PC-3 (cell line): ENCODE measurements around the gene MACROD2. TPM values are rescaled to one million over a fixed set of nuclear protein-coding genes. Genes with fewer than 3 reads are reported as not detected.

Experiments used
- ATAC-seq: fragments of 200-7000 bp; cut with Tn5 transposase; 2 replicates; pipeline ENCODE4 v1.9.1; 2020; ENCODE audit warnings: mild to moderate bottlenecking, moderate library complexity
- BruUV-seq: library from RNA; stranded (reverse); fragments of 400-500 nt; replicated peaks from 2 replicates; lab custom pipeline; 2021; lab: Mats Ljungman, UMichigan
- CTCF ChIA-PET: fragments of 300-600 bp; sonication (Branson Sonifier 250); formaldehyde crosslinking; loops from one replicate; lab custom pipeline; 2022; ENCODE audit warnings: antibody characterized with exemption; lab: Charles Lee
- POLR2A ChIA-PET: fragments of 300-600 bp; sonication (Branson Sonifier 250); formaldehyde crosslinking; loops from one replicate; lab custom pipeline; 2022; ENCODE audit warnings: antibody characterized with exemption; ENCODE audit not compliant: unreplicated experiment; lab: Charles Lee
- DNase-seq: peaks from one replicate; pipeline ENCODE4 v3.0.0-alpha.2; 2015
- H2AFZ ChIP-seq: fragments of 300-600 bp; sonication (generic); 2 replicates; pipeline ENCODE4 v1.6.0; 2016; ENCODE audit warnings: antibody characterized with exemption, low read length
- H3F3A ChIP-seq: fragments of 300-600 bp; sonication (generic); one replicate; pipeline ENCODE4 v1.6.0; 2017; ENCODE audit warnings: antibody characterized with exemption, low read length, control low read depth, mild to moderate bottlenecking; ENCODE audit not compliant: unreplicated experiment
- H3K27ac ChIP-seq: fragments of 300-600 bp; sonication (generic); 2 replicates; pipeline ENCODE4 v1.5.1; 2016; ENCODE audit warnings: mild to moderate bottlenecking, low read length
- H3K27me3 ChIP-seq: fragments of 300-600 bp; sonication (generic); 2 replicates; pipeline ENCODE4 v1.6.1; 2016; ENCODE audit warnings: low read length, mixed read lengths
- H3K36me3 ChIP-seq: fragments of 300-600 bp; sonication (generic); 2 replicates; pipeline ENCODE4 v1.6.1; 2016; ENCODE audit warnings: low read depth, mixed run types, low read length, mixed read lengths
- H3K4me1 ChIP-seq: fragments of 300-600 bp; sonication (generic); 2 replicates; pipeline ENCODE4 v1.5.1; 2016; ENCODE audit warnings: low read length; ENCODE audit not compliant: insufficient read depth
- H3K4me2 ChIP-seq: fragments of 300-600 bp; sonication (generic); 2 replicates; pipeline ENCODE4 v1.6.0; 2016; ENCODE audit warnings: low read length
- H3K4me3 ChIP-seq: fragments of 300-600 bp; sonication (generic); 2 replicates; pipeline ENCODE4 v1.5.1; 2016; ENCODE audit warnings: mild to moderate bottlenecking, low read length, mixed read lengths
- H3K79me2 ChIP-seq: fragments of 300-600 bp; sonication (generic); 2 replicates; pipeline ENCODE4 v1.6.1; 2017; ENCODE audit warnings: low read length, mixed read lengths
- H3K9ac ChIP-seq: fragments of 300-600 bp; sonication (generic); 2 replicates; pipeline ENCODE4 v1.6.0; 2016; ENCODE audit warnings: mild to moderate bottlenecking, low read length
- H3K9me2 ChIP-seq: fragments of 300-600 bp; sonication (generic); replicated peaks from 2 replicates; pipeline ENCODE4 v1.6.1; 2016; ENCODE audit warnings: mixed run types, low read length, mixed read lengths
- H3K9me3 ChIP-seq: fragments of 300-600 bp; sonication (generic); 2 replicates; pipeline ENCODE4 v1.6.1; 2016; ENCODE audit warnings: low read length, mixed read lengths
- H4K20me1 ChIP-seq: fragments of 300-600 bp; sonication (generic); 2 replicates; pipeline ENCODE4 v1.6.1; 2016; ENCODE audit warnings: low read length, mixed read lengths
- EZH2 ChIP-seq: fragments of 300-600 bp; sonication (generic); IDR thresholded peaks from one replicate; pipeline ENCODE4 v1.6.1; 2017; ENCODE audit warnings: antibody characterized with exemption, mild to moderate bottlenecking, low read length; ENCODE audit not compliant: unreplicated experiment
- EZH2phosphoT487 ChIP-seq: fragments of 300-600 bp; sonication (generic); IDR thresholded peaks from 2 replicates; pipeline ENCODE4 v1.6.1; 2018; ENCODE audit warnings: mild to moderate bottlenecking, antibody characterized with exemption, low read length, borderline replicate concordance
- intact Hi-C: fragments of 100-400 bp; cut with micrococcal nuclease; formaldehyde crosslinking; loops from 2 replicates; pipeline ENCODE4 v1.9.0; 2023
- total RNA-seq: library from RNA; depleted of rRNA; stranded (reverse); fragments of >200 nt; gene quantifications from 2 replicates; pipeline ENCODE4 v1.2.3, GENCODE V29; 2014
- TF ChIP-seq, protein P1 (sequence below): fragments of 300-600 bp; sonication (generic); conservative IDR thresholded peaks from 2 replicates; pipeline ENCODE4 v1.5.1; 2017; ENCODE audit warnings: antibody characterized with exemption, low read depth, mild to moderate bottlenecking, low read length

Gene MACROD2
- total RNA-seq, 1 experiment from 2014 or later: 3.1 TPM

DNA sequence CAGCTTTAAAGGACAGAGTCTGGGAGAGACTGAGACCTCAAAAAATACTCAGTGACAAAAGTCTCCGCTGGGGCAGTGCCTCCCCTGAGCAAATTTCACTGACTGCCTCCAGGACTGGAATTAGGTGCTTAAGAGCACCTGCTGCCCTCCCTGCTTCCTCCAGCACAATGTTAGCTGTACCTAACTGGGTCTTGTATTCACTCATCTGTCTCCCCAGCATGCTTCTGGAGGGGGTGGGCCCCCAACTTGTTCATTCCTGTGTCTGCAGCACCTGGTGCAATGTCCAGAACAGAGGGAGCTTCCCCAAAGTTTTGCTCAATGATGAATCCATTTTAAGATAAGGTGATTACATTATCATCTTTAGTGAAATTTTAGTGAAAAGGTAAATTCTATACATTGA, 1927.2 kb downstream of the MACROD2 start:
- intact Hi-C loops: no loop called here
- no peak overlapping the region for H3K9ac ChIP-seq
- no peak overlapping the region for H3K4me3 ChIP-seq
- H3K4me1 ChIP-seq: peaks cover 2% of the 10 kb centered on the region
- H3K9me3 ChIP-seq: no peaks in the 10 kb centered on the region
- no peaks in the 10 kb centered on the region for H3K79me2 ChIP-seq
- CTCF ChIA-PET: no interaction called here
- H3K4me2 ChIP-seq: no peak overlapping the region
- ATAC-seq: no peak
- no peaks in the 10 kb centered on the region for H3K27me3 ChIP-seq
- no peak overlapping the region for H3K27ac ChIP-seq
- no peak for TF ChIP-seq EZH2
- TF ChIP-seq, protein P1, sequence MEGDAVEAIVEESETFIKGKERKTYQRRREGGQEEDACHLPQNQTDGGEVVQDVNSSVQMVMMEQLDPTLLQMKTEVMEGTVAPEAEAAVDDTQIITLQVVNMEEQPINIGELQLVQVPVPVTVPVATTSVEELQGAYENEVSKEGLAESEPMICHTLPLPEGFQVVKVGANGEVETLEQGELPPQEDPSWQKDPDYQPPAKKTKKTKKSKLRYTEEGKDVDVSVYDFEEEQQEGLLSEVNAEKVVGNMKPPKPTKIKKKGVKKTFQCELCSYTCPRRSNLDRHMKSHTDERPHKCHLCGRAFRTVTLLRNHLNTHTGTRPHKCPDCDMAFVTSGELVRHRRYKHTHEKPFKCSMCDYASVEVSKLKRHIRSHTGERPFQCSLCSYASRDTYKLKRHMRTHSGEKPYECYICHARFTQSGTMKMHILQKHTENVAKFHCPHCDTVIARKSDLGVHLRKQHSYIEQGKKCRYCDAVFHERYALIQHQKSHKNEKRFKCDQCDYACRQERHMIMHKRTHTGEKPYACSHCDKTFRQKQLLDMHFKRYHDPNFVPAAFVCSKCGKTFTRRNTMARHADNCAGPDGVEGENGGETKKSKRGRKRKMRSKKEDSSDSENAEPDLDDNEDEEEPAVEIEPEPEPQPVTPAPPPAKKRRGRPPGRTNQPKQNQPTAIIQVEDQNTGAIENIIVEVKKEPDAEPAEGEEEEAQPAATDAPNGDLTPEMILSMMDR: no peak
- no peak for TF ChIP-seq EZH2phosphoT487
- H3K9me2 ChIP-seq: no peaks in the 10 kb centered on the region
- BruUV-seq: no TSS peak
- POLR2A ChIA-PET: interaction anchor here (0.6 kb wide), 1 partner anchor 657 kb away, joined by 4 read pairs; no protein-coding TSS in a partner anchor
- DNase-seq: no peak
- H2AFZ ChIP-seq: no peak overlapping the region
- no peaks in the 10 kb centered on the region for H3F3A ChIP-seq
- no peaks in the 10 kb centered on the region for H3K36me3 ChIP-seq
- H4K20me1 ChIP-seq: no peaks in the 10 kb centered on the region

DNA sequence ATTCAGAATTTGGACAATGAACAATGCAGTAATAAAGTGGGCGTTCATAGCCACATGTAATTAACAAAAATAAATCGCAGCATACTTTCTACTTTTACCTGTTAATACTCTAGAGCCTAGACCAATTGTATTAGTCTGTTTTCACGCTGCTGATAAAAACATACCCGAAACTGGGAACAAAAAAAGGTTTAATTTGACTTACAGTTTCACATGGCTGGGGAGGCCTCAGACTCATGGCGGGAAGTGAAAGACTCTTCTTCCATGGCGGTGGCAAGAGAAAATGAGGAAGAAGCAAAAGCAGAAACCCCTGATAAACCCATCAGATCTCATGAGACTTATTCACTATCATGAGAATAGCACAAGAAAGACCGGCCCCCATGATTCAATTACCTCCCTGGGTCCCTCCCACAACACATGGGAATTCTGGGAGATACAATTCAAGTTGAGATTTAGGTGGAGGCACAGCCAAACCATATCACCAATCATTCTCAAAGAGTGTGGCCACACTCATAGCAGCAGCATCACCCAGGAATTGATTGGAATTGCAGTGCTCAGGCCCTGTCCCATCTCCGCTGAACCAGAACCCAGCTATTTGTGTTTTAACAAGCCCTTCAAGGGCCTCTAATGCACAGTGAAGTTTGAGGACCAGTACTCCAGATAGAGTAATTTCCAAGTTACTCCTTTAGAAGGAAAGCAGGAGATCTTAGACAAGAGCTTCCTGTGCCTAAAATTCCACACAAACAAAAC, 1927.9 kb downstream of the MACROD2 start:
- Histone ChIP-seq H3K27me3 (no peaks in the 10 kb centered on the region), H3K9me2 (no peaks in the 10 kb centered on the region)
- intact Hi-C loops: no loop called here

DNA sequence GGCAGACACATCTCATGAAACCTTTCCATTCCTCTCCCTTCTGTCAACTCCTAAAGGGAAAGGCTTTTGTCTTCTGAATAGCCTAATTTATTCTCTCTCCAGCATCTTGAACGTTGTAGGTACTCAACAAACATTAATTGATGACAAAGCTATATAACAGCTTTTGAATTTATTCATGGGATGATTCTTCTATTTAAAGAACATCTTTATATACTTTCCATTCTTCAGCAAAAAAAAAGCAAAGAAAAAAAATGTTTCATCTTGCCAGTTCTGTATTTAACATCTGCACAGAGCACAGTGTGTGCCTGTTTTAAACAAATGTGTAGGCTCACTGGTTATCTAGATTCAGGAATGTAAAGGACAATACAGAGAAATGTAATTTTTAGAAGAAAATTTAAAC, 1929.2 kb downstream of the MACROD2 start:
- Histone ChIP-seq H3K4me1 (no peaks in the 10 kb centered on the region), H3K36me3 (no peaks in the 10 kb centered on the region), H3K9me3 (no peaks in the 10 kb centered on the region), H3K9me2 (no peaks in the 10 kb centered on the region), H2AFZ (no peak overlapping the region), H3K9ac (no peak overlapping the region), H3K79me2 (no peaks in the 10 kb centered on the region), H3F3A (no peaks in the 10 kb centered on the region), H4K20me1 (no peaks in the 10 kb centered on the region), H3K27ac (no peak overlapping the region), H3K4me2 (no peak overlapping the region), H3K27me3 (no peaks in the 10 kb centered on the region), H3K4me3 (no peak overlapping the region)
- POLR2A ChIA-PET: no interaction called here
- CTCF ChIA-PET: no interaction called here
- intact Hi-C loops: no loop called here
- DNase-seq: no peak
- TF ChIP-seq EZH2phosphoT487 (no peak), EZH2 (no peak)
- TF ChIP-seq, protein P1: no peak
- ATAC-seq: no peak
- BruUV-seq: no TSS peak

More for the DNA sequence above, 1927.9 kb downstream of the MACROD2 start:
- Histone ChIP-seq H3K9ac (no peak overlapping the region), H2AFZ (no peak overlapping the region), H4K20me1 (no peaks in the 10 kb centered on the region), H3K36me3 (no peaks in the 10 kb centered on the region), H3F3A (no peaks in the 10 kb centered on the region), H3K9me3 (no peaks in the 10 kb centered on the region), H3K27ac (no peak overlapping the region), H3K4me3 (no peak overlapping the region), H3K79me2 (no peaks in the 10 kb centered on the region), H3K4me1 (no peaks in the 10 kb centered on the region), H3K4me2 (no peak overlapping the region)
- TF ChIP-seq EZH2phosphoT487 (no peak), EZH2 (no peak)
- TF ChIP-seq, protein P1: no peak
- DNase-seq (no peak), ATAC-seq (no peak)
- CTCF ChIA-PET: no interaction called here
- BruUV-seq: no TSS peak
- POLR2A ChIA-PET: no interaction called here
